Naive B cell (primary cell): ENCODE results near the gene SHROOM2. TPM values are rescaled to one million over a fixed set of nuclear protein-coding genes. Genes with fewer than 3 reads are reported as not detected.
A peak's percentile ranks its signal among the peaks of the same experiment; 100 is the strongest.

ENCODE experiments used
- ATAC-seq, 2 donors: fragments of 150-1000 bp; cut with Tn5 transposase; 2 replicates each; pipeline ENCODE4 v1.10.0; 2021; ENCODE audit warnings: low read depth in 2 of 2, mild to moderate bottlenecking in 2 of 2, moderate library complexity in 2 of 2
- DNase-seq: peaks from one replicate; pipeline ENCODE4 v3.0.0; 2022
- H3K27ac Mint-ChIP-seq, 6 donors: one replicate each; pipeline ENCODE4 v1.8.0; 2020 to 2022; ENCODE audit warnings: mild to moderate bottlenecking in 6 of 6, mixed read lengths in 6 of 6, moderate library complexity in 5 of 6, inconsistent platforms in 2 of 6
- H3K27me3 Mint-ChIP-seq, 3 donors: one replicate each; pipeline ENCODE4 v1.8.0; 2021 to 2022; ENCODE audit warnings: mixed read lengths in 3 of 3, mild to moderate bottlenecking in 1 of 3
- H3K36me3 Mint-ChIP-seq, 2 donors: one replicate each; pipeline ENCODE4 v1.8.0; 2020 to 2022; ENCODE audit warnings: mixed read lengths in 2 of 2, inconsistent platforms in 1 of 2, mild to moderate bottlenecking in 1 of 2
- H3K4me1 Mint-ChIP-seq, 3 donors: one replicate each; pipeline ENCODE4 v1.8.0; 2020 to 2022; ENCODE audit warnings: mixed read lengths in 3 of 3, inconsistent platforms in 1 of 3, mild to moderate bottlenecking in 1 of 3, moderate library complexity in 1 of 3
- H3K4me3 Mint-ChIP-seq, 8 donors: one replicate each; pipeline ENCODE4 v1.8.0; 2020 to 2022; ENCODE audit warnings: mild to moderate bottlenecking in 8 of 8, mixed read lengths in 8 of 8, moderate library complexity in 8 of 8, inconsistent platforms in 2 of 8
- H3K9me3 Mint-ChIP-seq, 7 donors: one replicate each; pipeline ENCODE4 v1.8.0; 2020 to 2022; ENCODE audit warnings: mixed read lengths in 7 of 7, mild to moderate bottlenecking in 5 of 7, inconsistent platforms in 2 of 7, moderate library complexity in 1 of 7
- polyA plus RNA-seq, 6 donors: library from polyadenylated mRNA; unstranded; fragments of 300-500 nt; fragmentation: Illumina TruSeq; gene quantifications; one replicate each; pipeline ENCODE4 v1.2.3, GENCODE V29; 2021; ENCODE audit warnings: low read depth in 6 of 6

SHROOM2 gene, protein sequence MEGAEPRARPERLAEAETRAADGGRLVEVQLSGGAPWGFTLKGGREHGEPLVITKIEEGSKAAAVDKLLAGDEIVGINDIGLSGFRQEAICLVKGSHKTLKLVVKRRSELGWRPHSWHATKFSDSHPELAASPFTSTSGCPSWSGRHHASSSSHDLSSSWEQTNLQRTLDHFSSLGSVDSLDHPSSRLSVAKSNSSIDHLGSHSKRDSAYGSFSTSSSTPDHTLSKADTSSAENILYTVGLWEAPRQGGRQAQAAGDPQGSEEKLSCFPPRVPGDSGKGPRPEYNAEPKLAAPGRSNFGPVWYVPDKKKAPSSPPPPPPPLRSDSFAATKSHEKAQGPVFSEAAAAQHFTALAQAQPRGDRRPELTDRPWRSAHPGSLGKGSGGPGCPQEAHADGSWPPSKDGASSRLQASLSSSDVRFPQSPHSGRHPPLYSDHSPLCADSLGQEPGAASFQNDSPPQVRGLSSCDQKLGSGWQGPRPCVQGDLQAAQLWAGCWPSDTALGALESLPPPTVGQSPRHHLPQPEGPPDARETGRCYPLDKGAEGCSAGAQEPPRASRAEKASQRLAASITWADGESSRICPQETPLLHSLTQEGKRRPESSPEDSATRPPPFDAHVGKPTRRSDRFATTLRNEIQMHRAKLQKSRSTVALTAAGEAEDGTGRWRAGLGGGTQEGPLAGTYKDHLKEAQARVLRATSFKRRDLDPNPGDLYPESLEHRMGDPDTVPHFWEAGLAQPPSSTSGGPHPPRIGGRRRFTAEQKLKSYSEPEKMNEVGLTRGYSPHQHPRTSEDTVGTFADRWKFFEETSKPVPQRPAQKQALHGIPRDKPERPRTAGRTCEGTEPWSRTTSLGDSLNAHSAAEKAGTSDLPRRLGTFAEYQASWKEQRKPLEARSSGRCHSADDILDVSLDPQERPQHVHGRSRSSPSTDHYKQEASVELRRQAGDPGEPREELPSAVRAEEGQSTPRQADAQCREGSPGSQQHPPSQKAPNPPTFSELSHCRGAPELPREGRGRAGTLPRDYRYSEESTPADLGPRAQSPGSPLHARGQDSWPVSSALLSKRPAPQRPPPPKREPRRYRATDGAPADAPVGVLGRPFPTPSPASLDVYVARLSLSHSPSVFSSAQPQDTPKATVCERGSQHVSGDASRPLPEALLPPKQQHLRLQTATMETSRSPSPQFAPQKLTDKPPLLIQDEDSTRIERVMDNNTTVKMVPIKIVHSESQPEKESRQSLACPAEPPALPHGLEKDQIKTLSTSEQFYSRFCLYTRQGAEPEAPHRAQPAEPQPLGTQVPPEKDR (N-terminal part only)
- not detected for polyA plus RNA-seq

DNA sequence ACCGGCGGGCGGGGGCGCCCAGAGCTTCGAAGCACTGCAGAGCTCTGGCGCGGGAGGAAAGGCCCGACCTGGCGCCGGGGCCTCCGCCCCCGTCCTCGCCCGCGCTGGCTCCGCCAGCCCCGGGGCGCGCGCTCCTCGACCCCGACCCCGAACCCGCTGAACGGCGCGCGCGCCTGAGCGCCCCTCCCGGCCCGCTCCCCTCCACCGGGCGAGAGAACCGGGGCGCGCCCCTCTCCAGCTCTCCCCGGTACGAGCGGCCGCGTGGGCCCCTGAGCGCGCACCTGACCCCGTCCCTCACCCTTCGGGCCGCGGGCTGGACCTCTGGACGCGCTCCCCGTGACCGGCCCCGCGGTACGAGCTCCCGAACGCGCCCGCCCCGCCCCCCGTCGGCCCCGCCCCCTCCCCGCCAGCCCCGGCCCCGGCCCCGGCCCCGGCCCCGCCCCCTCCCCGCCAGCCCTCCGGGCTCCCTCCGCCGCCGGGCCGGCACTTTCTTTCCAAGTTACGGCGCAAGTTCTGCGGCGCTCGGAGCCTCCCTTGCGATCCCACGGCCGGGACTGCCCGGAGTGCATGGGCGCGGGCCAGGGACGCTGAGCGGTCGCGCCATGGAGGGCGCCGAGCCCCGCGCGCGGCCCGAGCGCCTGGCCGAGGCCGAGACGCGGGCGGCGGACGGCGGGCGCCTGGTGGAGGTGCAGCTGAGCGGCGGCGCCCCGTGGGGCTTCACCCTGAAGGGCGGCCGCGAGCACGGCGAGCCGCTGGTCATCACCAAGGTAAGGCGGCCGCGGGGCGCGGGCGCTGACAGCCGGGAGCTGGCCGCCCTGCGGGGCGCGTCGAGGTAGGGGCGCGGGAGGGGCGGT lies at the start of gene SHROOM2:
SHROOM2 (plus strand) TSS at position 486 of the 854 bp plus-strand sequence; CDS start at position 603, 117 bp downstream.
- H3K27me3 Mint-ChIP-seq, result peaks cover 20 to 33% (median 30%) of the 10 kb centered on the region in 3 donors
- peak within 1 kb of the TSS in 1 of 6 donors; percentile 78 for H3K27ac Mint-ChIP-seq
- H3K36me3 Mint-ChIP-seq, result no peaks in the 10 kb centered on the region

DNA sequence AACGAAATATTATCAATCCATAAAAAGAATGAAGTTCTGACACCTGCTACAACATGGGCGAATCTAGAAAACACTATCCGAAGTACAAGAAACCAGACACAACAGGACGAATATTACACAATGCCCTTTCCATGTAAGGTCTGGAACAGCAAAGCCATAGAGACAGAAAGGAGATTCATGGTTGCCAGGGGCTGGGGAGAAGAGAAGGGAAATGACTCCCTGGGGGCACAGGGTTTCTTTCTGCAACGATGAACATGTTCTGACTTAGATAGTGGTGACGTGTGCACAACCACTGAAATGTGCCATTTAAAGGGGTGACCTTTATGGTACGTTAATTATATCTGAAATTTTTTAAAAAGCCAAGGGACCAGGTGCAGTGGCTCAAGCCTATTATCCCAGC lies 48.9 kb upstream of the SHROOM2 start:
- Mint-ChIP-seq H3K9me3 (peaks cover 0 to 4% (median 0%) of the 10 kb centered on the region in 7 donors), H3K4me1 (no peaks in the 10 kb centered on the region), H3K4me3 (no peak overlapping the region), H3K27me3 (peaks cover 0 to 16% (median 5%) of the 10 kb centered on the region in 3 donors), H3K27ac (no peak overlapping the region), H3K36me3 (no peaks in the 10 kb centered on the region)
- ATAC-seq, result no peak
- DNase-seq, result no peak

More for the DNA sequence above, at the start of gene SHROOM2:
- peak within 1 kb of the TSS; percentile 15 to 86 (median 68) for H3K4me3 Mint-ChIP-seq
- DNase-seq (no peak), ATAC-seq (no peak)
- H3K9me3 Mint-ChIP-seq, result peaks cover 0 to 16% (median 10%) of the 10 kb centered on the region in 7 donors
- peaks cover 0 to 4% (median 0%) of the 10 kb centered on the region in 3 donors for H3K4me1 Mint-ChIP-seq

DNA sequence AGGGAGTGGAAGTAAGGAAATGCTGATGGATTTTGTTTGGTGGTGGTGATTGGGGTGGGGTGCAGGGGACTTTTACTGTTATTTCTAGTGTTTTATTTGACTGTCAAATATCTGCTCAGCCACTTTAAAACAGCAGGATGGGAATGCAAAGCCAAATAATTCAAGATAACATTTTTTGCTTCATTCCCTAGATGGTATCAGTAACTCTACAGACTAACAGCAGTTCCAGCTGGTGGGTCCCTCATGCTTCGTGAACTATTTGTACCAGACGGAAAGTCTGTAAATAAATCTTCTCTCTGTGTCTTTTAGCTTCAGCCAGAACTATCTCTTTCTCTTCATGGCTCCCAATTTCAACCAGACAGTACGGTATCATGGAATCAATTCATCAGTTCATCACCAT lies 48.1 kb upstream of the SHROOM2 start:
- peaks cover 0 to 8% (median 0%) of the 10 kb centered on the region in 7 donors for H3K9me3 Mint-ChIP-seq
- ATAC-seq, result no peak
- H3K27ac Mint-ChIP-seq, result no peak overlapping the region

DNA sequence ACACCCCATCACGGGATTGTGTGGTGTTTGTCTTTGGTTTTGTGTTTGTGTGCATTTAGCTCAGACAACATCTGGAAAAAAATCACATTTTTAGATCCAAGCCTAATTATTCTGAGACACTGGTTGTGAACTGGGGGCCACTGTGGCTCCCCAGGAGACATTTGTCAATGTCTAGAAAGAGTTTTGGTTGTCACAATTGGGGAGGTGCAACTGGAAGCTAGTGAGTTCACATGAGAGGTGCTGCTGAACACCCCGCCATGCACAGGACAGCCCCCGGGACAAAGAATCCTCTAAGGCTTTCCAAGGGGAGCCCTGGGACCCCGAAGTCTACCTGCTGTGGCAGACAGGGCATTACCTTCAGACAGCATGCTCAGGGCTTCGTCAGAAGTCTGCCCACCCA lies 47.1 kb upstream of the SHROOM2 start:
- Mint-ChIP-seq H3K9me3 (peaks cover 0 to 10% (median 0%) of the 10 kb centered on the region in 7 donors), H3K4me1 (no peaks in the 10 kb centered on the region)
- no peak for ATAC-seq

More for the DNA sequence above, 48.1 kb upstream of the SHROOM2 start:
- no peaks in the 10 kb centered on the region for H3K4me1 Mint-ChIP-seq
- no peak overlapping the region for H3K4me3 Mint-ChIP-seq
- no peaks in the 10 kb centered on the region for H3K36me3 Mint-ChIP-seq
- peaks cover 0 to 16% (median 5%) of the 10 kb centered on the region in 3 donors for H3K27me3 Mint-ChIP-seq
- DNase-seq, result no peak

DNA sequence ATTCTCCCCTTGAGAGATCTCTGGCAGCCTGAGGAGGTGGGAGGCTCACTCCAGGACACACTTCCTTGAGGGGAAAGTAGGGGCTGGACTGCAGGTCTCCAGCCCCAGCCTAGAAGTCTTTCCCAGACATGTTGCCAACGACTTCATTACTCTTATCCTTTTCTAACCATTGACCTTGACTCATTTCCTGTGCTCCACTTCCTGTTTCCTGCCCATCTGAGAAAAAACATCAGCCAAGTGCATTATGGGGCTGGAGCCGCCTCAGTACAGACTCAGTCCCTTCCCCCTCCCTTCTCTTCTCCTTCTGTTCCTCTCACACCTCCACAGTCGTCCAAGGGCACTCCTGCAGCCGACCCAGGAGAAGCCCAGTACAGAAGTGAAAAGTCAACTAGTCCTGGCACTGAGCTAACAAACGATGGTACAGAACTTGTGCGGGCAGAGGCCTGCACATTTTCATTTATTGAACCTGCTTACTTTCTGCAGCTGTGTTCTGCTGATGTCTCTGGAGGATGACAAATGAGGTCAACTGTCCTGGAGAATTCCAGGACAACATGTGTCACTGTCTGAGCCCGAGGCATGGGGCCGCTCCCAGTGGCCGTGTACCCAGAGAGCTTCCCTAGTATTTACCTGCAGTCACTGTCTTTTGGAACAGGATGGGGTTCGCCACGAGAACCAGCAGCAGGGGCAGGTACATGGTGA lies 40.7 kb upstream of the SHROOM2 start:
- H3K27me3 Mint-ChIP-seq, result peaks cover 7 to 23% (median 23%) of the 10 kb centered on the region in 3 donors
- H3K4me3 Mint-ChIP-seq, result peak overlapping the region in 4 of 8 donors; percentile 22 to 49 (median 36)
- H3K27ac Mint-ChIP-seq, result peak overlapping the region in 2 of 6 donors; percentile 65 to 92
- ATAC-seq (no peak), DNase-seq (no peak)
- peaks cover 7 to 10% (median 9%) of the 10 kb centered on the region in 3 donors for H3K4me1 Mint-ChIP-seq
- H3K36me3 Mint-ChIP-seq, result peaks cover 0 to 17% of the 10 kb centered on the region in 2 donors
- peaks cover 6 to 26% (median 9%) of the 10 kb centered on the region in 7 donors for H3K9me3 Mint-ChIP-seq

More for the DNA sequence above, 47.1 kb upstream of the SHROOM2 start:
- no peak for DNase-seq
- Mint-ChIP-seq H3K27me3 (peaks cover 0 to 21% (median 5%) of the 10 kb centered on the region in 3 donors), H3K27ac (no peak overlapping the region), H3K4me3 (no peak overlapping the region), H3K36me3 (no peaks in the 10 kb centered on the region)

DNA sequence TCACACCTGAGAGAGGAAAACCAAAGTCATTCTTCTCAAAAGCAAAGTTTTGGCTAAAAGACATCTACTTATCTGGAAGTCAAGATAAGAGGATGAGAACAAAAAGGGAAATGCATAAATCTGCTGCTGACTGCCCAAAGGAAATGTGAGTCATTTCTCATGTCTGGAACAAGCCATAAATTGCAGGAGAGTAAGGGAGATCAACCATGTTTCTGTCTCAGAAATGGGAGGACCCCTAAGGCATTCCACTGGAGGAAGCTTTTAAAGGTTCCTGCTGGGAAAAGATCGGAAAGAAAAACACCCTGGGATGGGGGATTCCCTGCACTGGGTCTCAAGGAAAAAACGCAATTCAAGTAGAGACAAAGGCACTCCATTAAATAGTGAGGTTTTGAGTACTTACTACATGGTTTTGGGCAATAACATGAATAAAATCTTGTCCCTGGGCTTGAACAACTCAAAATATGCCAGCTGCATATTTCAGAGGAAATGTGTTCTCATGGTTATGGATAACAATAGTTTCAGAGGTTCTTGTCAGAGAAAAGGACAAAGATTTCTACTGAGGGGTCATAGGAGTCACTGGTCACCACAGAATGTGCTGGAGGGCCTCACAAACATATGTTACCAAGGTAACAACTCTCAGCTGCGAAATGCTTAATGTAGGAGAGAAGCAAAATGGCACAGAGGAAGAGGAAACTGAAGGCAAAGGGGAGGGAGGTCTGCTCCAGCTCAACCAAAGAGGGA lies 39.9 kb upstream of the SHROOM2 start:
- ATAC-seq (no peak), DNase-seq (no peak)
- Mint-ChIP-seq H3K27ac (peak overlapping the region in 1 of 6 donors; percentile 25), H3K9me3 (peaks cover 6 to 26% (median 9%) of the 10 kb centered on the region in 7 donors), H3K4me3 (no peak overlapping the region), H3K27me3 (peaks cover 7 to 23% (median 23%) of the 10 kb centered on the region in 3 donors), H3K36me3 (peaks cover 0 to 17% of the 10 kb centered on the region in 2 donors), H3K4me1 (peaks cover 7 to 10% (median 9%) of the 10 kb centered on the region in 3 donors)

DNA sequence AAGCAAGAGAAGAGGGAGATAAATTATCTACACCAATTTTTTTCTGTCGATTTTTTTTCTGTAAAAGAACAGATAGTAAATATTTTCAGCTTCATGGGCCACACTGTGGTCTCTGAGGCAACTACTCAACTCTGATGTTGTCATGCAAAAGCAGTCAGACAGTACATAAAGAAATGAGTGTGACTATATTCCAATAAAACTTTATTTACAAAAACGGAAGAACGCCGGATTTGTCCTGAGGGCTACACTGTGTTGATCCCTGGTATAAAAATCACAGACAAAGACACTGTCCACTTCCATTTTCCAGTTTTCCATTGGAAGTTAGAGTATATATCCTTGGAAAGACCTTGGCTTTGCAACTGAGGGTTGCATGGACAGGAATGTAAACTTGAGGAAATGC lies 38.6 kb upstream of the SHROOM2 start:
- Mint-ChIP-seq H3K27me3 (peaks cover 7 to 23% (median 23%) of the 10 kb centered on the region in 3 donors), H3K36me3 (peaks cover 0 to 17% of the 10 kb centered on the region in 2 donors), H3K4me3 (no peak overlapping the region), H3K27ac (no peak overlapping the region), H3K9me3 (peaks cover 6 to 24% (median 9%) of the 10 kb centered on the region in 7 donors), H3K4me1 (peaks cover 7 to 10% (median 9%) of the 10 kb centered on the region in 3 donors)
- no peak for ATAC-seq
- DNase-seq, result no peak

DNA sequence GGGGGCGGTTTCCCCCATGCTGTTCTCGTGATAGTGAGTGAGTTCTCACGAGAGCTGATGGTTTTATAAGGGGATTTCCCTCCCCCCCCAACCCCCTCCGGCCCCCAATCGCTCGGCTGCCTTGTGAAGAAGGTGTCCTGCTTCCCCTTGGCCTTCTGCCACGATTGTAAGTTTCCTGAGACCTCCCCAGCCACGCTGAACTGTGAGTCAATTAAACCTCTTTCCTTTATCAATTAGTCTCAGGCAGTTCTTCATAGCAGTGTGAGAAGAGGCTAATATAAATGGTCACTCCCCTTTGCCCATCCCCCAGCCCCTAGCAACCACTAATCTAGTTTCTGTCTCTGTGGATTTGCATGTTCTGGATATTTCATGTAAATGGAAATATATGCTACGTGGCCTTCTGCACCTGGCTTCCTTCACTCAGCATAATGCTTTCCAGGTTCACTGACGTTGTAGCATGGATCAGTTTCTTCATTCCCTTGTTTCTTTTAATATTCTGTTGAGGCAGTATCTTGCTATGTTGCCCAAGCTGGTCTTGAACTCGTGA lies 37.0 kb upstream of the SHROOM2 start:
- Mint-ChIP-seq H3K27ac (no peak overlapping the region), H3K27me3 (peaks cover 7 to 23% (median 19%) of the 10 kb centered on the region in 3 donors), H3K4me1 (peaks cover 7 to 10% (median 9%) of the 10 kb centered on the region in 3 donors), H3K4me3 (no peak overlapping the region), H3K9me3 (peaks cover 6 to 19% (median 9%) of the 10 kb centered on the region in 7 donors), H3K36me3 (peaks cover 0 to 17% of the 10 kb centered on the region in 2 donors)
- DNase-seq (no peak), ATAC-seq (no peak)

DNA sequence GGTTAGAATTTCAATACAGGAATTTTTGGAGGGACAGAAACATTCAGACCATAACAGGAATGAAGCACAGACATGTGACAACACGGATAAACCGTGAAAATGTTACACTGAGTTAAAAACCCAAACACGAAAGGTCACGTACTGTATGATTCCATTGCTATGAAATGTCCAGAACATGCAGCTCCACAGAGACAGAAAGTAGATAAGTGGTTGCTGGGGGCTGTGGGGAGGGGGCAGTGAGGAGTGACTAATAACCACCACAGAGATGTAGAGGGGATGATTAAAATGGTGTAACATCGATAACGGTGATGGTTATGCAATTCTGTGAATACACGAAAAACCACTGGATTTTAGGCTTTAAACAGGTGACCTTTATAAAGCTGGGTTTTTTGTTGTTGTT lies 28.9 kb upstream of the SHROOM2 start:
- Mint-ChIP-seq H3K27me3 (peaks cover 2 to 23% (median 12%) of the 10 kb centered on the region in 3 donors), H3K4me3 (no peak overlapping the region), H3K27ac (peak overlapping the region in 1 of 6 donors; percentile 34), H3K4me1 (no peaks in the 10 kb centered on the region), H3K9me3 (peaks cover 0 to 17% (median 13%) of the 10 kb centered on the region in 7 donors), H3K36me3 (peaks cover 0 to 8% of the 10 kb centered on the region in 2 donors)
- ATAC-seq, result no peak
- DNase-seq, result no peak

DNA sequence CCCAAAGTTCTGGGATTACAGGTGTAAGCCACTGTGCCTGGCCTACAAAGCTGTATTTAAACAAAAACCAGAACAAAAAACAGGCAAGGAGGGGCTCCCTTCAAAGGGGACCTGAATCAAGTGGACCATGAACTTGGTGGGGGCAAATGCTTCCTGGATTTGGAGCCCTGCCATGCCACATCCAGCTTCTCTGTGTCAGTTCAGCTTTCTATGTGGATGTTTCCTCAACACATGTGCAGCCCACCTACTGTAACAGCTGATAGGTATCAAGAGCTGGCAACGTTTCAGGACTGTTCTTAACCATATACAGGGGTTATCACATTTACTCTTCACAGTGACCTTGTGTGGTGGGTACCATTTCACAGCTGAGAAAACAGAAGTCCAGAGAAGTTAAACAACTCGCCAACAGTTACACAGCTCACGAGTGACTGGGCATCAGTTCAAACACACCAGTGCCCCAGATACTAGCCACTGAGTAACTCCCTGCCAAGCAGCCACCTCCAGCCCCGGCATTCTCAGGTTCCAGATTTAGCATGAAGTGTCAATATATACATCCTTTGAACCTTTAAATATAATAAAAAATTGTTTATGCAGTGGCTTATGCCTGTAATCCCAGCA lies 28.1 kb upstream of the SHROOM2 start:
- no peak for ATAC-seq
- H3K27me3 Mint-ChIP-seq, result peaks cover 4 to 25% (median 14%) of the 10 kb centered on the region in 3 donors
- H3K27ac Mint-ChIP-seq, result no peak overlapping the region
- H3K4me1 Mint-ChIP-seq, result no peaks in the 10 kb centered on the region
- no peak for DNase-seq
- H3K4me3 Mint-ChIP-seq, result no peak overlapping the region
- H3K9me3 Mint-ChIP-seq, result peaks cover 0 to 17% (median 13%) of the 10 kb centered on the region in 7 donors
- H3K36me3 Mint-ChIP-seq, result peaks cover 0 to 8% of the 10 kb centered on the region in 2 donors
